Stimulated activated naive CD8-positive, alpha-beta T cell treated with anti-CD3 and anti-CD28 coated beads, Interleukin-15, Interleukin-2, amounts not matched to agents 100 ng/mL and 50 ng/mL, for 24 hours (primary cell): ENCODE measurements around the gene MAMDC4.
A peak's percentile ranks its signal among the peaks of the same experiment; 100 is the strongest.

Experiments
- H3K27ac Mint-ChIP-seq: one replicate; pipeline ENCODE4 v1.8.0; 2021; ENCODE audit warnings: mild to moderate bottlenecking, mixed read lengths
- H3K27me3 Mint-ChIP-seq: one replicate; pipeline ENCODE4 v1.8.0; 2021; ENCODE audit warnings: mixed read lengths
- H3K36me3 Mint-ChIP-seq: one replicate; pipeline ENCODE4 v1.8.0; 2021; ENCODE audit warnings: low read depth, mixed read lengths
- H3K4me1 Mint-ChIP-seq: one replicate; pipeline ENCODE4 v1.8.0; 2021; ENCODE audit warnings: low read depth, mixed read lengths
- H3K4me3 Mint-ChIP-seq: one replicate; pipeline ENCODE4 v1.8.0; 2021; ENCODE audit warnings: mild to moderate bottlenecking, mixed read lengths
- H3K9me3 Mint-ChIP-seq: one replicate; pipeline ENCODE4 v1.8.0; 2021; ENCODE audit warnings: mixed read lengths

MAMDC4 gene

GRCh38 chr9:136849038-136849959 is 2.8 kb upstream of the MAMDC4 start, which contains the start of gene PHPT1:
Gene PHPT1 (plus strand): TSS chr9:136849409. CDS start chr9:136849431, 22 bp downstream.
- Mint-ChIP-seq H3K4me1 (peaks cover 12% of the 10 kb centered on the region), H3K36me3 (no peaks in the 10 kb centered on the region), H3K27me3 (peaks cover 8% of the 10 kb centered on the region), H3K4me3 (peak within 1 kb of the TSS; percentile 88), H3K9me3 (no peaks in the 10 kb centered on the region), H3K27ac (peak within 1 kb of the TSS; percentile 84)

GRCh38 chr9:136849960-136850865 is 1.9 kb upstream of the MAMDC4 start:
- H3K9me3 Mint-ChIP-seq: no peaks in the 10 kb centered on the region
- H3K27ac Mint-ChIP-seq: no peak overlapping the region
- H3K36me3 Mint-ChIP-seq: no peaks in the 10 kb centered on the region
- peak overlapping the region; percentile 88 for H3K4me3 Mint-ChIP-seq
- H3K4me1 Mint-ChIP-seq: peaks cover 12% of the 10 kb centered on the region
- H3K27me3 Mint-ChIP-seq: peaks cover 8% of the 10 kb centered on the region

GRCh38 chr9:136850866-136851775 is 1.0 kb upstream of the MAMDC4 start:
- H3K4me1 Mint-ChIP-seq: peaks cover 12% of the 10 kb centered on the region
- H3K4me3 Mint-ChIP-seq: peak overlapping the region; percentile 5
- no peaks in the 10 kb centered on the region for H3K36me3 Mint-ChIP-seq
- H3K27ac Mint-ChIP-seq: no peak overlapping the region
- H3K27me3 Mint-ChIP-seq: peaks cover 7% of the 10 kb centered on the region
- H3K9me3 Mint-ChIP-seq: no peaks in the 10 kb centered on the region

GRCh38 chr9:136852664-136853595 is 784 bp downstream of the MAMDC4 start:
- Mint-ChIP-seq H3K4me3 (no peak overlapping the region), H3K27me3 (no peaks in the 10 kb centered on the region), H3K9me3 (no peaks in the 10 kb centered on the region), H3K27ac (no peak overlapping the region), H3K4me1 (peaks cover 7% of the 10 kb centered on the region), H3K36me3 (no peaks in the 10 kb centered on the region)

- H3K9me3 Mint-ChIP-seq: no peaks in the 10 kb centered on the region
- no peak overlapping the region for H3K4me3 Mint-ChIP-seq
- peaks cover 6% of the 10 kb centered on the region for H3K4me1 Mint-ChIP-seq
- H3K27ac Mint-ChIP-seq: no peak overlapping the region
- H3K36me3 Mint-ChIP-seq: no peaks in the 10 kb centered on the region
- no peaks in the 10 kb centered on the region for H3K27me3 Mint-ChIP-seq
Measured at GRCh38 chr9:136853596-136854112, 1.5 kb downstream of the MAMDC4 start.

- H3K4me1 Mint-ChIP-seq: peaks cover 3% of the 10 kb centered on the region
- no peaks in the 10 kb centered on the region for H3K27me3 Mint-ChIP-seq
- H3K4me3 Mint-ChIP-seq: no peak overlapping the region
- no peaks in the 10 kb centered on the region for H3K9me3 Mint-ChIP-seq
- no peak overlapping the region for H3K27ac Mint-ChIP-seq
- H3K36me3 Mint-ChIP-seq: no peaks in the 10 kb centered on the region
Measured at GRCh38 chr9:136854113-136854841, 2.1 kb downstream of the MAMDC4 start.

GRCh38 chr9:136854842-136855460 is 2.8 kb downstream of the MAMDC4 start:
- H3K27me3 Mint-ChIP-seq: no peaks in the 10 kb centered on the region
- peaks cover 3% of the 10 kb centered on the region for H3K4me1 Mint-ChIP-seq
- no peaks in the 10 kb centered on the region for H3K9me3 Mint-ChIP-seq
- no peak overlapping the region for H3K4me3 Mint-ChIP-seq
- H3K27ac Mint-ChIP-seq: no peak overlapping the region
- H3K36me3 Mint-ChIP-seq: no peaks in the 10 kb centered on the region

- no peak overlapping the region for H3K27ac Mint-ChIP-seq
- no peak overlapping the region for H3K4me3 Mint-ChIP-seq
- H3K9me3 Mint-ChIP-seq: no peaks in the 10 kb centered on the region
- no peaks in the 10 kb centered on the region for H3K27me3 Mint-ChIP-seq
- no peaks in the 10 kb centered on the region for H3K4me1 Mint-ChIP-seq
- no peaks in the 10 kb centered on the region for H3K36me3 Mint-ChIP-seq
Measured at GRCh38 chr9:136855461-136856078, 3.4 kb downstream of the MAMDC4 start.

- Mint-ChIP-seq H3K4me1 (no peaks in the 10 kb centered on the region), H3K27ac (no peak overlapping the region), H3K4me3 (no peak overlapping the region), H3K27me3 (no peaks in the 10 kb centered on the region), H3K9me3 (no peaks in the 10 kb centered on the region), H3K36me3 (no peaks in the 10 kb centered on the region)
Measured at GRCh38 chr9:136856079-136856476, 3.9 kb downstream of the MAMDC4 start.

- Mint-ChIP-seq H3K36me3 (no peaks in the 10 kb centered on the region), H3K4me3 (no peak overlapping the region), H3K4me1 (no peaks in the 10 kb centered on the region), H3K27me3 (no peaks in the 10 kb centered on the region), H3K27ac (no peak overlapping the region), H3K9me3 (no peaks in the 10 kb centered on the region)
Measured at GRCh38 chr9:136856541-136857141, 4.5 kb downstream of the MAMDC4 start.

- Mint-ChIP-seq H3K9me3 (no peaks in the 10 kb centered on the region), H3K4me1 (no peaks in the 10 kb centered on the region), H3K27me3 (no peaks in the 10 kb centered on the region), H3K4me3 (no peak overlapping the region), H3K27ac (no peak overlapping the region), H3K36me3 (no peaks in the 10 kb centered on the region)
Measured at GRCh38 chr9:136857166-136857565, 5.0 kb downstream of the MAMDC4 start.
